Gastrocnemius medialis (tissue), 4 donors: Measurements from ENCODE around the gene MSANTD2. TPM values are rescaled to one million over a fixed set of nuclear protein-coding genes. Genes with fewer than 3 reads are reported as not detected.

Experiments used
- ATAC-seq, 2 donors: fragments of 150-250 bp; one replicate each; pipeline ENCODE4 v1.9.1; 2016
- DNase-seq, 2 donors: peaks; one replicate each; pipeline ENCODE4 v3.0.0-alpha.2; 2019
- H3K27ac ChIP-seq, 4 donors: fragments of 200-600 bp; sonication (generic); 1 replicate in 1 of 4; 2 replicates in 3 of 4; pipeline ENCODE4 v1.5.1; 2016 to 2018; ENCODE audit warnings: mild to moderate bottlenecking in 2 of 4, moderate library complexity in 1 of 4
- H3K27me3 ChIP-seq, 3 donors: fragments of 200-600 bp; sonication (generic) in 2 of 3; 1 replicate in 1 of 3; 2 replicates in 2 of 3; pipeline versions ENCODE4 v1.5.1 to v1.6.0; 2016 to 2019; ENCODE audit warnings: mild to moderate bottlenecking in 1 of 3, moderate library complexity in 1 of 3
- H3K36me3 ChIP-seq, 2 donors: fragments of 200-600 bp; sonication (generic) in 1 of 2; one replicate each; pipeline ENCODE4 v1.5.1; 2017 to 2018
- H3K4me1 ChIP-seq, 2 donors: fragments of 200-600 bp; sonication (generic) in 1 of 2; one replicate each; pipeline ENCODE4 v1.5.1; 2016 to 2017; ENCODE audit warnings: mild to moderate bottlenecking in 2 of 2
- H3K4me3 ChIP-seq, 4 donors: fragments of 200-600 bp; sonication (generic) in 3 of 4; 1 replicate in 1 of 4; 2 replicates in 3 of 4; pipeline ENCODE4 v1.5.1; 2016 to 2019; ENCODE audit warnings: mild to moderate bottlenecking in 2 of 4
- H3K9me3 ChIP-seq, 3 donors: fragments of 200-600 bp; sonication (generic) in 2 of 3; 1 replicate in 1 of 3; 2 replicates in 2 of 3; pipeline ENCODE4 v1.5.1; 2016 to 2019
- POLR2A ChIP-seq, 2 donors: fragments of 450-650 bp; IDR thresholded peaks; one replicate each; pipeline ENCODE4 v1.6.1; 2017; ENCODE audit warnings: antibody characterized with exemption in 2 of 2, mild to moderate bottlenecking in 2 of 2, moderate library complexity in 2 of 2
- in situ Hi-C, 4 donors: fragments of 200-750 bp; cut with MboI; loops; one replicate each; pipeline versions ENCODE4 v1.15.0 to v1.8.0; 2017; ENCODE audit warnings: low sequenced_read_pairs in 4 of 4
- intact Hi-C: fragments of 100-400 bp; cut with DNase I; formaldehyde crosslinking; loops from one replicate; pipeline ENCODE4 v1.15.1; 2023; ENCODE audit warnings: low total_unique reads
- total RNA-seq, 4 donors: library from RNA; depleted of rRNA; stranded (reverse); fragments of >200 nt; gene quantifications; one replicate each; pipeline versions ENCODE4 v1.1.0 to v1.2.3, GENCODE V29; 2016
- TF ChIP-seq, protein P1 (sequence below), 5 experiments: fragments of 450-650 bp in 3 of 5; fragments of 200-600 bp in 2 of 5; sonication (generic) in 2 of 5; IDR thresholded peaks in 4 of 5; conservative IDR thresholded peaks in 1 of 5; 1 replicate in 4 of 5; 2 replicates in 1 of 5; pipeline ENCODE4 v1.5.1; 2016 to 2019; ENCODE audit warnings: antibody characterized with exemption in 5 of 5, mild to moderate bottlenecking in 3 of 5, moderate library complexity in 3 of 5

The MSANTD2 gene
- total RNA-seq, 4 donors from 2014 or later = 3.3 to 5.1 (median 3.8) TPM

DNA sequence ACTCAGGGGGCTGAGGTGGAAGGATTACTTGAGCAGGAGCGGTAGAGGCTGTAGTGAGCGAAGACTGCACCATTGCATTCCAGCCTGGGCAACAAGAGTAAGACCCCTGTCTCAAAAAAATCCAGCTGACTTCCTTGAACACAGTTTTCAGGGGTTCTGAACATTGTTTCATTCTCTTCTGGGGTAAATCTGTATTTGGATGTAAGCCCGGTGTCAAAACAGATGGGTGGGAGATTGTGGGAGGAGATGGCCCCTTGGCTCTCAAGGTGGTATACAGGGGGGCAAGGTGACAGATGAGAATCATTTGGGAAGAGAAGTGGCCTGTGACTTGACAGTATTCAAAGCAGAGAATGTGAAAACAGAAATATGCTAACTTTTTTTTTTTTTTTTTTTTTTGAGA, 42.9 kb downstream of the MSANTD2 start:
- Histone ChIP-seq H3K4me1 (peaks cover 9 to 24% of the 10 kb centered on the region in 2 donors), H3K4me3 (no peak overlapping the region), H3K36me3 (peaks cover 0 to 3% of the 10 kb centered on the region in 2 donors), H3K27ac (peak overlapping the region in 1 of 4 donors; percentile 87), H3K27me3 (peaks cover 44 to 58% (median 55%) of the 10 kb centered on the region in 3 donors), H3K9me3 (no peaks in the 10 kb centered on the region)
- in situ Hi-C loops = no loop called here
- DNase-seq (no peak), ATAC-seq (no peak)
- intact Hi-C loops = no loop called here
- TF ChIP-seq, protein P1, sequence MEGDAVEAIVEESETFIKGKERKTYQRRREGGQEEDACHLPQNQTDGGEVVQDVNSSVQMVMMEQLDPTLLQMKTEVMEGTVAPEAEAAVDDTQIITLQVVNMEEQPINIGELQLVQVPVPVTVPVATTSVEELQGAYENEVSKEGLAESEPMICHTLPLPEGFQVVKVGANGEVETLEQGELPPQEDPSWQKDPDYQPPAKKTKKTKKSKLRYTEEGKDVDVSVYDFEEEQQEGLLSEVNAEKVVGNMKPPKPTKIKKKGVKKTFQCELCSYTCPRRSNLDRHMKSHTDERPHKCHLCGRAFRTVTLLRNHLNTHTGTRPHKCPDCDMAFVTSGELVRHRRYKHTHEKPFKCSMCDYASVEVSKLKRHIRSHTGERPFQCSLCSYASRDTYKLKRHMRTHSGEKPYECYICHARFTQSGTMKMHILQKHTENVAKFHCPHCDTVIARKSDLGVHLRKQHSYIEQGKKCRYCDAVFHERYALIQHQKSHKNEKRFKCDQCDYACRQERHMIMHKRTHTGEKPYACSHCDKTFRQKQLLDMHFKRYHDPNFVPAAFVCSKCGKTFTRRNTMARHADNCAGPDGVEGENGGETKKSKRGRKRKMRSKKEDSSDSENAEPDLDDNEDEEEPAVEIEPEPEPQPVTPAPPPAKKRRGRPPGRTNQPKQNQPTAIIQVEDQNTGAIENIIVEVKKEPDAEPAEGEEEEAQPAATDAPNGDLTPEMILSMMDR (IDR thresholded peaks at IDR 0.05 in 4 of 5, conservative IDR thresholded peaks at IDR 0.05 in 1 of 5) = no peak

DNA sequence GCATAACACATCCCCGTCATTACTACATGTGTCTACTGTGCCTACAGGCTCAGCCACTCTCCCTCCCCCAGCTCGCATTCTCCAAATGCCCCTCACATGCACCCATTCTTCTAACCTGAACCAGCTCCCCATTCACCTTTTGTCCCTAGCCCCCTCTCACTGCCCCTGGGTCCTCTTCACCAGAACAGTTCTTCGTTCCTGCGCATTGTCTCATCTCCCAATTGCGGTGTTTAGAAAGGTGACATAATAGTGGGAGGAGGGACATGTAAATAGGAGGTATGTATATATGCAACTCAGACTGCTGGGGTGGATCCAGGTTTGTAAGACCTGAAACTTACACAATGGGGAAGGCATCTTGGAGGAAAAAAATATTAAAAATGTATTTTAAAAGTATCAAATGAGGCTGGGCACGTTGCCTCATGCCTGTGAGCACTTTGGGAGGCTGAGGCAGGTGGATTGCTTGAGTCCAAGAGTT, 43.4 kb downstream of the MSANTD2 start:
- Histone ChIP-seq H3K4me1 (peaks cover 9 to 24% of the 10 kb centered on the region in 2 donors), H3K4me3 (no peak overlapping the region), H3K27ac (peak overlapping the region in 1 of 4 donors; percentile 87), H3K9me3 (no peaks in the 10 kb centered on the region), H3K36me3 (peaks cover 0 to 3% of the 10 kb centered on the region in 2 donors), H3K27me3 (peaks cover 46 to 59% (median 58%) of the 10 kb centered on the region in 3 donors)
- no peak for ATAC-seq
- TF ChIP-seq POLR2A (IDR thresholded peaks at IDR 0.05) = no peak
- TF ChIP-seq, protein P1 (IDR thresholded peaks at IDR 0.05 in 4 of 5, conservative IDR thresholded peaks at IDR 0.05 in 1 of 5) = no peak
- in situ Hi-C loops (no loop called here), intact Hi-C loops (no loop called here)
- DNase-seq = no peak

DNA sequence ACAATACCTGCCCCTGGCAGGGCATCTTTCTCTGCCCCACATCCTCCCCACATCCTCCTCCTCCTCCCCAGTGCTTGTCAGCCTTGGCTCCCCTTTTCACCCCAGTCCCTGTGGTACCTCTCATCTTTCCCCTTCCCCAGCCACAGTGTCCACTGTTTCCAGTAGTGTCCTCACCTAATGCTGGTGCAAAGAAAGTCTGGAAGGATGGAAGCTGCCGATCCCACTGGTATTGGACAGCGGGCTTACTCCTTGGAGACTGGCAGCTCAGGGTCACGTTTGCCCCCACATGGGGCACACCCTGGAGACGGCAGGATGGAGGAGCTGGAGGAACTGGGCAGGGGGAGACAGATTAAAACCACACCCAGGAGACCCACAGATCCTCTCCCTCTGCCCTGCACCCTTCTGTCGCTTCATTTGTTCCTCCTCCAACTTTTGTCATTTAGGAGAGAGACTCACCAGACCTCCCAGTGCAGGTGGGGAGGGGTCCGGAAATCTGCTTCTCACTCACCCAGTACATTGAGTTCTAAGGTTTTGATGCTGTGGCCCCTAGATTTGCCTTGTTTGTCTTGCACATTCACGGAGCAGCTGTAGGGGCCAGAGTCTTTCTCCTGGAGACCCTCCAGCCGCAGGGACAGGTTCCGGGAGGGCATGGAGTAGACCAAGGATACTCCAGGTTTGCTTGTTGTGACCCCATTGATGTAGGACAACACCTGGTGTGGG, 44.0 kb downstream of the MSANTD2 start:
- DNase-seq = no peak
- Histone ChIP-seq H3K4me1 (peaks cover 9 to 24% of the 10 kb centered on the region in 2 donors), H3K4me3 (no peak overlapping the region)

DNA sequence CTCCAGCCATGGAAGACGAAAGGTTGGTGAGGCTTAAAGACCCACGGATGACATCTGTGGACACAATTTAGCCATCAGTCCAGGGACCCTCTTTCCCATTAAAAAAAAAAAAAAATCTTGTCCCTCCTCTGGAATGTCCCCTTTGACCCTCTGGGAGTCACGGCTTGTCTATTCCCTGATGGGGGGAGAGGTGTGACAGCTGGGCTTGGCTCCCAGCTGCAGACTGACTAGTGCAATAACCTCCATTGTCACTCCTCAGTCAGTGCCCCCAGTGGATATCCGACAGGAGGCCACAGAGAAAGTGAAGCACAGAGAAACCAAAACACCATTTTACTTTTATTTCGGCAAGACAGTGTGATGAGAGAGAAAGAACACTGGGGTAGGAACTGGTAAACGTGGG, 45.5 kb downstream of the MSANTD2 start:
- no peak for TF ChIP-seq POLR2A (IDR thresholded peaks at IDR 0.05)
- TF ChIP-seq, protein P1 (IDR thresholded peaks at IDR 0.05 in 4 of 5, conservative IDR thresholded peaks at IDR 0.05 in 1 of 5) = no peak
- ATAC-seq = no peak
- Histone ChIP-seq H3K4me1 (peaks cover 9 to 18% of the 10 kb centered on the region in 2 donors), H3K27ac (peak overlapping the region in 1 of 4 donors; percentile 26), H3K9me3 (no peaks in the 10 kb centered on the region), H3K27me3 (peaks cover 37 to 59% (median 53%) of the 10 kb centered on the region in 3 donors), H3K36me3 (peaks cover 0 to 3% of the 10 kb centered on the region in 2 donors), H3K4me3 (no peak overlapping the region)
- in situ Hi-C loops (no loop called here), intact Hi-C loops (no loop called here)
- no peak for DNase-seq

More for the DNA sequence above, 44.0 kb downstream of the MSANTD2 start:
- H3K36me3 ChIP-seq = peaks cover 0 to 3% of the 10 kb centered on the region in 2 donors
- H3K27ac ChIP-seq = peak overlapping the region in 1 of 4 donors; percentile 2
- in situ Hi-C loops = no loop called here
- H3K9me3 ChIP-seq = no peaks in the 10 kb centered on the region
- intact Hi-C loops = no loop called here
- TF ChIP-seq POLR2A (IDR thresholded peaks at IDR 0.05) = no peak
- TF ChIP-seq, protein P1 (IDR thresholded peaks at IDR 0.05 in 4 of 5, conservative IDR thresholded peaks at IDR 0.05 in 1 of 5) = no peak
- peaks cover 40 to 59% (median 58%) of the 10 kb centered on the region in 3 donors for H3K27me3 ChIP-seq
- no peak for ATAC-seq
